Left hindlimb (tissue), 1 donor: Measurements from ENCODE around the gene DBF4.
"Not testable (repeated sequence)": the region's sequence is repeated elsewhere in the genome, so short reads cannot be mapped to it uniquely, and the experiment has no call there.

Source experiments
- DNase-seq: peaks from one replicate; pipeline ENCODE4 v3.0.0-alpha.2; 2018

Gene DBF4

GRCh38 chr7:87876040-87876868 lies at the start of gene DBF4, which contains the start of gene SLC25A40:
Gene DBF4 (plus strand): TSS chr7:87876493. CDS start chr7:87876733, 240 bp downstream.
Gene SLC25A40 (minus strand): TSS chr7:87876360. CDS start chr7:87858727, 17,633 bp downstream.
- DNase-seq, result peak; percentile 96

GRCh38 chr7:87828383-87828782 lies 47.9 kb upstream of the DBF4 start:
- DNase-seq, result not testable (repeated sequence)

- DNase-seq, result no peak
Measured at GRCh38 chr7:87831097-87831496, 45.2 kb upstream of the DBF4 start.

- no peak for DNase-seq
Measured at GRCh38 chr7:87833130-87833529, 43.2 kb upstream of the DBF4 start.

GRCh38 chr7:87837597-87837996 lies 38.7 kb upstream of the DBF4 start:
- DNase-seq, result no peak

GRCh38 chr7:87850836-87851593 lies 25.3 kb upstream of the DBF4 start:
- no peak for DNase-seq

GRCh38 chr7:87852306-87852705 lies 24.0 kb upstream of the DBF4 start:
- DNase-seq, result no peak

- no peak for DNase-seq
Measured at GRCh38 chr7:87853237-87853864, 22.9 kb upstream of the DBF4 start.

GRCh38 chr7:87858417-87859100 lies 17.7 kb upstream of the DBF4 start:
- no peak for DNase-seq

GRCh38 chr7:87866089-87866488 lies 10.2 kb upstream of the DBF4 start:
- DNase-seq, result no peak

GRCh38 chr7:87866533-87866932 lies 9.8 kb upstream of the DBF4 start:
- not testable (repeated sequence) for DNase-seq

- no peak for DNase-seq
Measured at GRCh38 chr7:87870471-87870870, 5.8 kb upstream of the DBF4 start.

- DNase-seq, result no peak
Measured at GRCh38 chr7:87872346-87872745, 3.9 kb upstream of the DBF4 start.

- not testable (repeated sequence) for DNase-seq
Measured at GRCh38 chr7:87873328-87873727, 3.0 kb upstream of the DBF4 start.

- DNase-seq, result no peak
Measured at GRCh38 chr7:87874066-87874465, 2.2 kb upstream of the DBF4 start.

GRCh38 chr7:87875151-87876039 lies 898 bp upstream of the DBF4 start:
- no peak for DNase-seq

- DNase-seq, result peak; percentile 64
Measured at GRCh38 chr7:87876869-87877234, 559 bp downstream of the DBF4 start.

GRCh38 chr7:87877366-87878040 lies 1.2 kb downstream of the DBF4 start:
- DNase-seq, result no peak

- DNase-seq, result no peak
Measured at GRCh38 chr7:87878208-87878735, 2.0 kb downstream of the DBF4 start.

GRCh38 chr7:87882151-87882937 lies 6.1 kb downstream of the DBF4 start:
- DNase-seq, result no peak
